T follicular helper cell (primary cell): Measurements from ENCODE around the gene P2RY6.
"Not testable (repeated sequence)": the region's sequence is repeated elsewhere in the genome, so short reads cannot be mapped to it uniquely, and the experiment has no call there.

ENCODE experiments used
- DNase-seq: peaks from one replicate; pipeline ENCODE4 v3.0.0-alpha.2; 2020; ENCODE audit warnings: low read depth
- total RNA-seq, 2 experiments: gene quantifications; one replicate each; lab custom pipeline; 2026; lab: John Stamatoyannopoulos, UW

The P2RY6 gene
- 0.04 to 0.06 reads per million in 2 experiments for total RNA-seq

- no peak for DNase-seq
Observed at GRCh38 chr11:73271936-73272679, at the start of gene P2RY6. Gene P2RY6, plus strand, starts transcription at chr11:73272338. Its CDS starts 24,181 bp downstream, at chr11:73296519.

GRCh38 chr11:73223998-73224730, 48.0 kb upstream of the P2RY6 start:
- no peak for DNase-seq

GRCh38 chr11:73225001-73225686, 47.0 kb upstream of the P2RY6 start:
- no peak for DNase-seq

GRCh38 chr11:73225851-73226250, 46.3 kb upstream of the P2RY6 start:
- DNase-seq, result no peak

- DNase-seq, result no peak
Observed at GRCh38 chr11:73226297-73227006, 45.7 kb upstream of the P2RY6 start.

GRCh38 chr11:73227571-73228211, 44.4 kb upstream of the P2RY6 start:
- DNase-seq, result no peak

GRCh38 chr11:73228268-73229134, 43.6 kb upstream of the P2RY6 start:
- DNase-seq, result no peak

- no peak for DNase-seq
Observed at GRCh38 chr11:73229321-73229895, 42.7 kb upstream of the P2RY6 start.

GRCh38 chr11:73229896-73230875, 42.0 kb upstream of the P2RY6 start:
- no peak for DNase-seq

- DNase-seq, result no peak
Observed at GRCh38 chr11:73230931-73231330, 41.2 kb upstream of the P2RY6 start.

- not testable (repeated sequence) for DNase-seq
Observed at GRCh38 chr11:73232487-73232886, 39.7 kb upstream of the P2RY6 start.

GRCh38 chr11:73233211-73233610, 38.9 kb upstream of the P2RY6 start:
- DNase-seq, result no peak

GRCh38 chr11:73233692-73234470, 38.3 kb upstream of the P2RY6 start:
- no peak for DNase-seq

- no peak for DNase-seq
Observed at GRCh38 chr11:73234471-73235181, 37.5 kb upstream of the P2RY6 start.

- no peak for DNase-seq
Observed at GRCh38 chr11:73235236-73235786, 36.8 kb upstream of the P2RY6 start.

- no peak for DNase-seq
Observed at GRCh38 chr11:73236205-73236765, 35.9 kb upstream of the P2RY6 start.

- no peak for DNase-seq
Observed at GRCh38 chr11:73236854-73237253, 35.3 kb upstream of the P2RY6 start.
